Gastroesophageal sphincter (tissue), 3 donors: ENCODE results near the gene KLHDC7A.

Experiments used
- CTCF ChIP-seq, 4 experiments: fragments of 200-600 bp in 2 of 4; fragments of 450-650 bp in 2 of 4; sonication (generic) in 1 of 4; IDR thresholded peaks; one replicate each; pipeline ENCODE4 v1.5.1; 2017 to 2019; ENCODE audit warnings: antibody characterized with exemption in 4 of 4, mild to moderate bottlenecking in 2 of 4, moderate library complexity in 2 of 4
- EP300 ChIP-seq: sonication (generic); formaldehyde crosslinking; IDR thresholded peaks from one replicate; pipeline ENCODE4 v1.6.1; 2017; ENCODE audit warnings: antibody characterized with exemption, mild to moderate bottlenecking
- POLR2A ChIP-seq, 2 donors: fragments of 450-650 bp; IDR thresholded peaks; one replicate each; pipeline ENCODE4 v1.6.1; 2017; ENCODE audit warnings: antibody characterized with exemption in 2 of 2, mild to moderate bottlenecking in 2 of 2, moderate library complexity in 1 of 2
- POLR2AphosphoS5 ChIP-seq: sonication (generic); formaldehyde crosslinking; IDR thresholded peaks from one replicate; pipeline ENCODE4 v1.6.1; 2017; ENCODE audit warnings: antibody characterized with exemption

- no peak for TF ChIP-seq CTCF (IDR thresholded peaks at IDR 0.05)
- no peak for TF ChIP-seq POLR2A (IDR thresholded peaks at IDR 0.05)
- no peak for TF ChIP-seq POLR2AphosphoS5
- TF ChIP-seq EP300, result no peak
Measured at GRCh38 chr1:18494304-18494703, 13.6 kb downstream of the KLHDC7A start.
